ENCODE results near the gene MYO18A.

- TF ChIP-seq EZH2phosphoT487 (IDR thresholded peaks at IDR 0.05; ENCODE audit: low read depth, severe bottlenecking, unreplicated experiment), result no peak
- TF ChIP-seq, protein P1, sequence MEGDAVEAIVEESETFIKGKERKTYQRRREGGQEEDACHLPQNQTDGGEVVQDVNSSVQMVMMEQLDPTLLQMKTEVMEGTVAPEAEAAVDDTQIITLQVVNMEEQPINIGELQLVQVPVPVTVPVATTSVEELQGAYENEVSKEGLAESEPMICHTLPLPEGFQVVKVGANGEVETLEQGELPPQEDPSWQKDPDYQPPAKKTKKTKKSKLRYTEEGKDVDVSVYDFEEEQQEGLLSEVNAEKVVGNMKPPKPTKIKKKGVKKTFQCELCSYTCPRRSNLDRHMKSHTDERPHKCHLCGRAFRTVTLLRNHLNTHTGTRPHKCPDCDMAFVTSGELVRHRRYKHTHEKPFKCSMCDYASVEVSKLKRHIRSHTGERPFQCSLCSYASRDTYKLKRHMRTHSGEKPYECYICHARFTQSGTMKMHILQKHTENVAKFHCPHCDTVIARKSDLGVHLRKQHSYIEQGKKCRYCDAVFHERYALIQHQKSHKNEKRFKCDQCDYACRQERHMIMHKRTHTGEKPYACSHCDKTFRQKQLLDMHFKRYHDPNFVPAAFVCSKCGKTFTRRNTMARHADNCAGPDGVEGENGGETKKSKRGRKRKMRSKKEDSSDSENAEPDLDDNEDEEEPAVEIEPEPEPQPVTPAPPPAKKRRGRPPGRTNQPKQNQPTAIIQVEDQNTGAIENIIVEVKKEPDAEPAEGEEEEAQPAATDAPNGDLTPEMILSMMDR (IDR thresholded peaks at IDR 0.05; ENCODE audit: poor library complexity), result no peak
Measured at GRCh38 chr17:29196769-29197515, 16.7 kb upstream of the MYO18A start.
